Smooth muscle cell of the pulmonary artery (primary cell): Measurements from ENCODE around the gene NFU1. TPM values are rescaled to one million over a fixed set of nuclear protein-coding genes. Genes with fewer than 3 reads are reported as not detected.

Experiments used
- total RNA-seq: library from RNA; depleted of rRNA; stranded (reverse); fragments of >200 nt; gene quantifications from 2 replicates; pipeline ENCODE4 v1.2.3, GENCODE V29; 2014

Gene NFU1
- 19.7 and 31.3 TPM in 2 replicates for total RNA-seq

DNA sequence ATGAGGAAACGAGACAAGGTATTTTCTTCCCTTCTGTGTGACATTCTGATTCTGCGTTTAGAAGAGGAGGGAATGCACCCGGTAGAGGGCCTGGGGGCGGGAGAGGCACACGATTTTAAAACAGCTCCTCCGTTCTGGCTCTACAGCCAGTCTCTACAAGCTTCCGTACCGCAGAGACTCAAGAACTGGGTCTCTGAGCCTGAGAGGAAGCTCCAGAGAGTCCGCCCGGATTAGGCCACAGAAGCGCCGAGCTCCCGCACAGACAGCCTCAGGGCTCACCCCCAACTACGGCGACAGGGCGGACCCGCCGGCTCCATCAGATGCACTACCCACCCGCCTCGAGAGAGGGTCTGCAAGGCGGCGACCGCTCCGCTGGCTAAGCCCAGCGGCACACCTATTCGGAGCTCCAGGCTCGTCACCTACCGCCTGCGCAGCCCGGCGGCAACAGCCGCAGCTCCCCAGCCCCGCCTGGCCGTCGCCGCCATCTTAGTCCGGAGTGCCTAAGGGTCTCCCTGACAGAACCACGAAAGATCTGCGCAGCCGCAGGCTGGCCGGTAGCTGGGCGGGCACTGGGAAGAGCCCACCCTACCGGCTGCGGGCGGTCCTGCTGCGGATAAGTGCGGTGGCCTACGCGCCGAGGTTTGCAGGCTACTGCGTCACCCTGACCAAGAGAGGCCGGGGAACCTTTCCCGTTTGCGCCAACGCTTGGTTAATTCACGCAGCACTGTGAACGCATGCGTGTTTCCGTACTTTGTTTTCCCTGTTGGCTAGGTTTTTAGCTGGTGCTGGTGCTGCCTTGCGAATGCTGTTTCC is at the start of gene NFU1:
TSS of gene NFU1 (minus strand) at position 498 of the 813 bp plus-strand sequence. CDS start at position 485, 13 bp downstream.

DNA sequence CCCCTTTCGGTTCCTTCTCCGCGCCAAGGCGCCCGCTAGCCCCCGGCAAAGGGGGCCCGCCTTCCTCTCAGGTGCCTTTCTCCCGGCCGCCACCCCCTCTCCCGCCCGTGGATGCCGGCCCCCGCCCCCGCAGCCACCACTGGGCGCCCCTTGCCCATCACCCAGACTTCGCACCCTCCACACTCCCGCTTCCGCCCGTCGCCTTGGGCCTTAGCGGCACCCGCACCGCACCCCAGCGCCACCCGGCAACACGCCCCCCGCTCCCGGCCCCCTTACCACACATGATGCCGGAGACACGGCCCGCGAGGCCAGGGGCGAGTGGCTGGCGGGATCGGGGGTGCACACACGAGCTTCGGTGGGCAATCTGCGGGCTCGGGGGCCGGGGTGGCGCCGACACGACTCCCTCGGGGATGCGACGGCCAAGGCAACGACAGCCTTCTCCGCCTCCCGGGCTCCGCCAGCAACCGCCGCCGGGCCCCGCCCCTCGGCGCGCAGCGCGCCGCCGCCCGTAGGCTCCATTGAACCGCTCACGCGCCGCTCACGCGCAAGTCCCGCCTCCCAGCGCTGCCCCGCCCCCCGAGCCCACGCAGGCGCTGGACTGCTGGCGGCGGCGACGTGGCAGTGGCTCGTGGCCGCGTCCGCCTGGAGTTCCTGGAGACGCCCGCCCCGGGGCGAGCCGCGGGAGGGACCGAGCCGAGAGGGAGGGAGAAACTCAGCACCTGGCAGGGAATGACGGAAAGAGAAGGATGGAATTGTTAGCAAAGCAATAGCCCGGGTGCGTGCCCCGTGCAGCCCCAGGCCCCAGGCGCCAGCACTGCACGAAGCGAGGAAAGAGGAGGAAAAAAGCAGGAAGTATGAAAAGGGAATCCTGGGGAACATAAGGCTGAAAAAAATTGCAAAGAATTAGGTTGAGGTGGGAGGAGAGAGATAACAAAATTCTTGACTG is 50.2 kb downstream of the NFU1 start, which contains the start of gene GFPT1:
TSS of gene GFPT1 (minus strand) at position 439 of the 946 bp plus-strand sequence. CDS start at position 283, 156 bp downstream.

Other genes with a start within 250 kb of the NFU1 start
- 69.6 and 92.2 TPM in 2 replicates for gene GFPT1, start 50.2 kb downstream of the NFU1 start, total RNA-seq
- 50.5 and 59.4 TPM in 2 replicates for gene AAK1, start 206.3 kb upstream of the NFU1 start, total RNA-seq